K562 (cell line): ENCODE measurements around the gene MAP1S. TPM values are rescaled to one million over a fixed set of nuclear protein-coding genes. Genes with fewer than 3 reads are reported as not detected.

ENCODE experiments used
- ATAC-seq: fragments of 200-7000 bp; cut with Tn5 transposase; 3 replicates; pipeline ENCODE4 v1.9.1; 2020; ENCODE audit warnings: moderate library complexity
- BruUV-seq: library from RNA; stranded (reverse); fragments of 400-500 nt; replicated peaks from 2 replicates; lab custom pipeline; 2021; lab: Mats Ljungman, UMichigan
- CTCF ChIA-PET: fragments of 300-600 bp; formaldehyde crosslinking; extraction: SDS; loops from one replicate; lab custom pipeline; 2021; ENCODE audit warnings: low intra/inter-chr PET ratio; lab: Yijun Ruan, JAX
- POLR2A ChIA-PET: fragments of 300-600, 350-650 bp; sonication (Branson Sonifier 250); formaldehyde crosslinking; extraction: SDS; loops from one replicate; lab custom pipeline; 2021; ENCODE audit warnings: antibody characterized with exemption, inconsistent platforms; lab: Yijun Ruan, JAX
- DNase-seq, 4 experiments: peaks; one replicate each; pipeline versions ENCODE4 v3.0.0 to v3.0.0-alpha.2; 2011 to 2018; ENCODE audit warnings: low spot score in 3 of 4, mixed read lengths in 3 of 4; ENCODE audit errors: extremely low read depth in 1 of 4
- FAIRE-seq: peaks from 2 replicates; lab custom pipeline; 2011; peaks lifted over from hg19 to GRCh38; lab: Jason Lieb, UNC
- H2AFZ ChIP-seq: 2 replicates; pipeline ENCODE4 v1.6.0; 2011; ENCODE audit warnings: low read depth, low read length, control low read depth, inconsistent platforms
- H3K27ac ChIP-seq: fragments of 200-600 bp; 3 replicates; pipeline ENCODE4 v1.8.0; 2011; ENCODE audit warnings: low read depth, mild to moderate bottlenecking, control low read depth, inconsistent platforms, low read length, moderate library complexity, mixed read lengths; ENCODE audit errors: extremely low read depth
- H3K27me3 ChIP-seq, 2 experiments: fragments of 300-600 bp in 1 of 2; 2 replicates in 1 of 2; 3 replicates in 1 of 2; pipeline versions ENCODE4 v1.6.0 to v1.8.0; 2011; ENCODE audit warnings: inconsistent platforms in 2 of 2, low read length in 2 of 2, mild to moderate bottlenecking in 1 of 2, mixed read lengths in 1 of 2, moderate library complexity in 1 of 2; ENCODE audit not compliant: control insufficient read depth in 2 of 2, insufficient read depth in 2 of 2
- H3K36me3 ChIP-seq: fragments of 300-600 bp; 3 replicates; pipeline ENCODE4 v1.8.0; 2011; ENCODE audit warnings: mild to moderate bottlenecking, low read length, inconsistent platforms; ENCODE audit not compliant: control insufficient read depth, insufficient read depth
- H3K4me1 ChIP-seq, 2 experiments: fragments of 200-600 bp in 1 of 2; replicated peaks in 1 of 2; 2 replicates in 1 of 2; 3 replicates in 1 of 2; pipeline versions ENCODE4 v1.5.1 to v1.8.0; 2011; ENCODE audit warnings: inconsistent platforms in 2 of 2, low read length in 2 of 2, mild to moderate bottlenecking in 1 of 2, mixed read lengths in 1 of 2, moderate library complexity in 1 of 2; ENCODE audit not compliant: control insufficient read depth in 2 of 2, insufficient read depth in 2 of 2
- H3K4me2 ChIP-seq: 2 replicates; pipeline ENCODE4 v1.6.1; 2011; ENCODE audit warnings: low read length, control low read depth, inconsistent platforms, mixed read lengths; ENCODE audit not compliant: insufficient read depth
- H3K4me3 ChIP-seq: fragments of 200-600 bp; sonication (generic), shearing (Covaris generic); 2 replicates; pipeline ENCODE4 v1.5.1; 2016; ENCODE audit warnings: control low read depth, inconsistent platforms
- H3K79me2 ChIP-seq: fragments of 200-600 bp; 3 replicates; pipeline ENCODE4 v1.8.0; 2011; ENCODE audit warnings: low read length, inconsistent platforms; ENCODE audit not compliant: control insufficient read depth, insufficient read depth
- H3K9ac ChIP-seq, 2 experiments: 2 replicates each; pipeline versions ENCODE4 v1.6.0 to v1.6.1; 2011; ENCODE audit warnings: low read depth in 2 of 2, low read length in 2 of 2, control low read depth in 1 of 2, inconsistent platforms in 1 of 2, mild to moderate bottlenecking in 1 of 2, mixed read lengths in 1 of 2; ENCODE audit not compliant: insufficient read depth in 1 of 2
- H3K9me1 ChIP-seq: one replicate; pipeline ENCODE4 v1.6.0; 2011; ENCODE audit warnings: inconsistent platforms, mild to moderate bottlenecking, low read length, moderate library complexity; ENCODE audit not compliant: control insufficient read depth, insufficient read depth
- H3K9me3 ChIP-seq: replicated peaks from 2 replicates; pipeline ENCODE4 v1.5.1; 2011; ENCODE audit warnings: low read depth, low read length, inconsistent platforms; ENCODE audit not compliant: control insufficient read depth, insufficient read depth
- H4K20me1 ChIP-seq: replicated peaks from 2 replicates; pipeline ENCODE4 v1.6.1; 2011; ENCODE audit warnings: low read length, inconsistent platforms, mixed read lengths; ENCODE audit not compliant: control insufficient read depth, insufficient read depth
- BCOR ChIP-seq: fragments of 450-650 bp; IDR thresholded peaks from 2 replicates; pipeline ENCODE4 v1.6.1; 2016
- NEUROD1 ChIP-seq: fragments of 150-350 bp; IDR thresholded peaks from 2 replicates; pipeline ENCODE4 v1.6.1; 2014; ENCODE audit warnings: borderline replicate concordance, low read length, low read depth; ENCODE audit not compliant: partially characterized antibody
- ZNF316 ChIP-seq: fragments of 450-650 bp; IDR thresholded peaks from 2 replicates; pipeline ENCODE4 v1.6.1; 2016
- ZNF609 ChIP-seq: sonication (generic); formaldehyde crosslinking; IDR thresholded peaks from 2 replicates; pipeline ENCODE4 v1.8.1; 2023; ENCODE audit warnings: missing genetic modification reagents, mild to moderate bottlenecking, borderline replicate concordance
- WGBS: fragments of 100-300 bp; shearing (Covaris generic); methylation state at CpG from one replicate; pipeline ENCODE4 v1.1.6; 2016; ENCODE audit warnings: low coverage, mixed read lengths; ENCODE audit not compliant: insufficient coverage; ENCODE audit errors: missing lambda C conversion rate; 5-methylcytosine and 5-hydroxymethylcytosine counted together
- in situ Hi-C: fragments of 300-500 bp; cut with MboI; formaldehyde crosslinking; loops from 4 replicates; pipeline ENCODE4 v1.15.0; 2018; ENCODE audit warnings: inconsistent platforms, mixed read lengths
- intact Hi-C: fragments of 100-400 bp; cut with micrococcal nuclease; formaldehyde crosslinking; loops from 2 replicates; pipeline ENCODE4 v1.14.2; 2022
- polyA plus RNA-seq, 8 experiments: library from polyadenylated mRNA; depleted of rRNA in 4 of 8; stranded (reverse) in 5 of 8; unstranded in 3 of 8; fragments of >200 nt; fragmentation: Nextera tagmentation in 2 of 8; fragmentation: Illumina TruSeq in 1 of 8; extraction: Ambion mirVana in 2 of 8; extraction: Trizol in 1 of 8; gene quantifications; 2 replicates each; pipeline versions ENCODE4 v1.2.1 to v1.2.3, GENCODE V29; 2011 to 2014; ENCODE audit warnings: inconsistent platforms in 1 of 8, missing spikeins in 1 of 8
- total RNA-seq, 7 experiments: library from RNA; depleted of rRNA in 6 of 7; stranded (reverse); fragments of >200 nt in 6 of 7; fragmentation: Illumina TruSeq in 2 of 7; extraction: Trizol in 2 of 7; gene quantifications; 2 replicates each; pipeline versions ENCODE4 v1.2.1 to v1.2.3, GENCODE V29; 2011 to 2021; ENCODE audit warnings: low replicate concordance in 1 of 7

The MAP1S gene
- total and polyA plus RNA-seq, 9 of the 15 experiments (the other 6 are each of a cell fraction or from before 2014, with no cell fraction given): 2.0 to 81.0 (median 9.5) TPM

- no peak for TF ChIP-seq ZNF609
- TF ChIP-seq BCOR: 0 out of 2 replicates have a peak, but pooled peaks have one; percentile 11
Measured at GRCh38 chr19:17754634-17755442, 35.6 kb downstream of the MAP1S start (continued).

GRCh38 chr19:17755443-17755890 is 36.2 kb downstream of the MAP1S start:
- Histone ChIP-seq H3K4me2 (no peak overlapping the region), H3K9me1 (no peaks in the 10 kb centered on the region), H3K4me1 (peaks cover 1 to 19% of the 10 kb centered on the region in 2 experiments; a peak in 4 of 5 replicates), H3K27me3 (no peaks in the 10 kb centered on the region), H4K20me1 (no peaks in the 10 kb centered on the region; the same call in 1 of the 2 replicates), H3K27ac (no peak overlapping the region), H3K9ac (no peak overlapping the region), H3K9me3 (no peaks in the 10 kb centered on the region), H3K4me3 (no peak overlapping the region), H3K36me3 (peaks cover 53% of the 10 kb centered on the region; the same call in 2 of the 3 replicates), H3K79me2 (peaks cover 29% of the 10 kb centered on the region), H2AFZ (no peak overlapping the region)
- POLR2A ChIA-PET: interaction anchor here (1.7 kb wide), 1 partner anchor 15 kb away, joined by 9 read pairs; no protein-coding TSS in a partner anchor
- in situ Hi-C loops (no loop called here), intact Hi-C loops (no loop called here)
- CTCF ChIA-PET: no interaction called here
- TF ChIP-seq ZNF316 (0 out of 2 replicates have a peak, but pooled peaks have one; percentile 4), NEUROD1 (no peak)
- DNase-seq (no peak), FAIRE-seq (no peak), ATAC-seq (no peak)
- no TSS peak for BruUV-seq
- 100% methylated on average over 1 of the region's 1 CpG for WGBS
